Spleen (tissue), 11 donors: ENCODE results near the gene BATF2. TPM values are rescaled to one million over a fixed set of nuclear protein-coding genes. Genes with fewer than 3 reads are reported as not detected.
"Not testable (repeated sequence)": the region's sequence is repeated elsewhere in the genome, so short reads cannot be mapped to it uniquely, and the experiment has no call there.

Experiments
- DNase-seq: peaks from one replicate; pipeline ENCODE4 v3.0.0-alpha.2; 2020
- H3K27ac ChIP-seq, 8 donors: fragments of 200-600 bp; sonication (generic) in 7 of 8; 1 replicate in 4 of 8; 2 replicates in 4 of 8; pipeline versions ENCODE4 v1.5.0 to v1.8.0; 2016 to 2021; ENCODE audit warnings: inconsistent platforms in 4 of 8, mild to moderate bottlenecking in 4 of 8, moderate library complexity in 1 of 8
- H3K27me3 ChIP-seq, 7 donors: fragments of 200-600 bp; sonication (generic) in 6 of 7; replicated peaks in 1 of 7; 1 replicate in 4 of 7; 2 replicates in 3 of 7; pipeline versions ENCODE4 v1.5.0 to v1.8.0; 2016 to 2021; ENCODE audit warnings: inconsistent platforms in 3 of 7, mild to moderate bottlenecking in 1 of 7
- H3K36me3 ChIP-seq, 6 donors: fragments of 200-600 bp; sonication (generic) in 5 of 6; 1 replicate in 4 of 6; 2 replicates in 2 of 6; pipeline versions ENCODE4 v1.5.0 to v1.8.0; 2016 to 2021; ENCODE audit warnings: inconsistent platforms in 2 of 6
- H3K4me1 ChIP-seq, 6 donors: fragments of 200-600 bp; sonication (generic) in 5 of 6; 1 replicate in 3 of 6; 2 replicates in 3 of 6; pipeline versions ENCODE4 v1.5.0 to v1.8.0; 2016 to 2021; ENCODE audit warnings: inconsistent platforms in 3 of 6
- H3K4me3 ChIP-seq, 8 donors: fragments of 200-600 bp; sonication (generic) in 7 of 8; 1 replicate in 4 of 8; 2 replicates in 4 of 8; pipeline versions ENCODE4 v1.5.0 to v1.8.0; 2016 to 2021; ENCODE audit warnings: inconsistent platforms in 4 of 8, mild to moderate bottlenecking in 4 of 8, moderate library complexity in 2 of 8
- H3K9me3 ChIP-seq, 8 donors: fragments of 200-600 bp; sonication (generic) in 7 of 8; 1 replicate in 4 of 8; 2 replicates in 4 of 8; pipeline versions ENCODE4 v1.5.0 to v1.8.0; 2016 to 2021; ENCODE audit warnings: inconsistent platforms in 4 of 8
- POLR2A ChIP-seq, 3 donors: fragments of 450-650 bp; IDR thresholded peaks; one replicate each; pipeline ENCODE4 v1.5.1; 2017; ENCODE audit warnings: antibody characterized with exemption in 3 of 3, mild to moderate bottlenecking in 1 of 3
- POLR2AphosphoS5 ChIP-seq, 3 donors: sonication (generic); formaldehyde crosslinking; IDR thresholded peaks; one replicate each; pipeline ENCODE4 v1.5.1; 2017; ENCODE audit warnings: antibody characterized with exemption in 3 of 3
- WGBS, 5 donors: extraction: QIAGEN DNeasy Blood & Tissue Kit in 3 of 5; methylation state at CpG; one replicate each; pipeline versions ENCODE4 v1.1.5 to v1.1.7; 2013 to 2018; 5-methylcytosine and 5-hydroxymethylcytosine counted together
- intact Hi-C: fragments of 100-400 bp; cut with DNase I; formaldehyde crosslinking; loops from one replicate; pipeline ENCODE4 v1.15.0; 2023; ENCODE audit warnings: low total_unique reads
- polyA plus RNA-seq, 3 donors: library from polyadenylated mRNA; stranded (reverse); fragments of 200-250 nt; gene quantifications; one replicate each; pipeline ENCODE4 v1.2.1, GENCODE V29; 2013
- total RNA-seq, 7 donors: library from RNA; depleted of rRNA in 3 of 7; stranded (reverse); fragments of >200 nt in 3 of 7; fragmentation: NEBNext Ultra II Directional in 4 of 7; extraction: Animal tissue kit (Norgen Biotek cat#: 25700) in 4 of 7; gene quantifications; one replicate each; pipeline versions ENCODE4 v1.1.0 to v1.2.1, GENCODE V29; 2016 to 2021
- TF ChIP-seq, protein P1 (sequence below), 11 experiments: fragments of 200-600 bp in 7 of 11; fragments of 450-650 bp in 4 of 11; sonication (generic) in 4 of 11; IDR thresholded peaks in 8 of 11; conservative IDR thresholded peaks in 3 of 11; 1 replicate in 7 of 11; 2 replicates in 4 of 11; pipeline versions ENCODE4 v1.4.0 to v1.8.0; 2016 to 2021; ENCODE audit warnings: antibody characterized with exemption in 11 of 11, inconsistent platforms in 4 of 11, mild to moderate bottlenecking in 1 of 11
- donor health status: healthy with polysubstance abuse.
- donor health status: DM: no; HTN: no; CAD: no; lungs with moderate emphysema.
- donor health status: DM: no; HTN: no; CAD: no.
- donor health status: Bipolar disorder and iron deficiency.
- donor health status: healthy.
- donor health status: DM: no; HTN: no; CAD: no.
- donor health status: DM: yes; HTN: yes; CAD: no.

Gene BATF2
- total and polyA plus RNA-seq, 10 donors: 4.3 to 23.1 (median 16.0) TPM

GRCh38 chr11:65008016-65008415 lies 11.2 kb upstream of the BATF2 start:
- no peak overlapping the region for H3K4me3 ChIP-seq
- WGBS, 5 donors: 77 to 85% (median 82%) methylated on average over 7 of the region's 7 CpGs
- H3K4me1 ChIP-seq: peaks cover 2 to 8% (median 4%) of the 10 kb centered on the region in 6 donors
- intact Hi-C loops: no loop called here
- no peaks in the 10 kb centered on the region for H3K36me3 ChIP-seq
- no peak overlapping the region for H3K27ac ChIP-seq
- TF ChIP-seq, protein P1, sequence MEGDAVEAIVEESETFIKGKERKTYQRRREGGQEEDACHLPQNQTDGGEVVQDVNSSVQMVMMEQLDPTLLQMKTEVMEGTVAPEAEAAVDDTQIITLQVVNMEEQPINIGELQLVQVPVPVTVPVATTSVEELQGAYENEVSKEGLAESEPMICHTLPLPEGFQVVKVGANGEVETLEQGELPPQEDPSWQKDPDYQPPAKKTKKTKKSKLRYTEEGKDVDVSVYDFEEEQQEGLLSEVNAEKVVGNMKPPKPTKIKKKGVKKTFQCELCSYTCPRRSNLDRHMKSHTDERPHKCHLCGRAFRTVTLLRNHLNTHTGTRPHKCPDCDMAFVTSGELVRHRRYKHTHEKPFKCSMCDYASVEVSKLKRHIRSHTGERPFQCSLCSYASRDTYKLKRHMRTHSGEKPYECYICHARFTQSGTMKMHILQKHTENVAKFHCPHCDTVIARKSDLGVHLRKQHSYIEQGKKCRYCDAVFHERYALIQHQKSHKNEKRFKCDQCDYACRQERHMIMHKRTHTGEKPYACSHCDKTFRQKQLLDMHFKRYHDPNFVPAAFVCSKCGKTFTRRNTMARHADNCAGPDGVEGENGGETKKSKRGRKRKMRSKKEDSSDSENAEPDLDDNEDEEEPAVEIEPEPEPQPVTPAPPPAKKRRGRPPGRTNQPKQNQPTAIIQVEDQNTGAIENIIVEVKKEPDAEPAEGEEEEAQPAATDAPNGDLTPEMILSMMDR (IDR thresholded peaks at IDR 0.05 in 8 of 11, conservative IDR thresholded peaks at IDR 0.05 in 3 of 11): no peak
- TF ChIP-seq POLR2AphosphoS5 (IDR thresholded peaks at IDR 0.05): no peak
- no peak for TF ChIP-seq POLR2A (IDR thresholded peaks at IDR 0.05)
- no peaks in the 10 kb centered on the region for H3K27me3 ChIP-seq
- no peaks in the 10 kb centered on the region for H3K9me3 ChIP-seq
- DNase-seq: no peak

DNA sequence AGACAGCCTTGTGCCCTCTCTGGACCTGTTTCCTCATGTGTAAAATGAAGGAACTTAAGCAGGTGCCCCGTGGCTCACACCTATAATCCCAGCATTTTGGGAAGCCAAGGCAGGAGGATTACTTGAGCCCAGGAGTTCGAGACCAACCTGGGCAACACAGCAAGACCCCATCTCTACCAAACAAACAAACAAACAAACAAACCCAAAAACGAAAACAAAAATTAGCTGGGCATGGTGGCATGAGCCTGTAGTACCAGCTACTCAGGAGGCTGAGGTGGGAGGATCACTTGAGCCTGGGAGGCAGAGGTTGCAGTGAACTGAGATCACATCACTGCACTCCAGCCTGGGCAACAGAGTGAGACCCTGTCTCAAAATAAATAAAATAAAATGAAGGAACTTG lies 7.2 kb upstream of the BATF2 start:
- H3K4me3 ChIP-seq, DNase-seq, H3K36me3 ChIP-seq, H3K27ac ChIP-seq, H3K27me3 ChIP-seq, H3K9me3 ChIP-seq, intact Hi-C loops: not testable (repeated sequence)
- peaks cover 0 to 20% (median 0%) of the 10 kb centered on the region in 6 donors for H3K4me1 ChIP-seq
- 60 to 75% (median 67%) methylated on average over 3 of the region's 3 CpGs for WGBS, 5 donors

DNA sequence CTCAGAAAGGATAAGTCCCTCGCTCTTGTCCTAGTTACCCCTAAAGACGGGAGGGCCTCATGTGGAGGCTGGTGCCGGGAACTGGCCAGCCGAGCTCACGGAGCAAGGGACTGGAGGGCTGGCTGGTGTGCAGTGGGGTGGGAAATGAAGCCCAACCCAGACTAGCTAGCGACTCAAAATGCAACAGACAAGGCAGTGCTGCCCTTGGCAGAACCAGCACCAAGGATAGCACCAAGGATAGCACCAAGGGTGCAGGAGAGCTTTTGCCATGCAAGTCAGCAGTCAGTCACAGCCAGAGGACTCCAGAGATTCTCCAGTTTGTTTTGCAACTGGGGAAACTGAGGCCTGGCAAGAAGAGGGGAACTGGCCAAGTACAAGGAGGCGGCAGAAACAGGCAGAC lies 6.5 kb upstream of the BATF2 start:
- H3K27ac ChIP-seq: no peak overlapping the region
- no peak overlapping the region for H3K4me3 ChIP-seq
- TF ChIP-seq POLR2AphosphoS5 (IDR thresholded peaks at IDR 0.05) (no peak), POLR2A (IDR thresholded peaks at IDR 0.05) (no peak)
- TF ChIP-seq, protein P1 (IDR thresholded peaks at IDR 0.05 in 8 of 11, conservative IDR thresholded peaks at IDR 0.05 in 3 of 11): no peak
- no peaks in the 10 kb centered on the region for H3K36me3 ChIP-seq
- intact Hi-C loops: no loop called here
- WGBS, 5 donors: 87 to 96% (median 91%) methylated on average over 7 of the region's 7 CpGs
- H3K27me3 ChIP-seq: no peaks in the 10 kb centered on the region
- peaks cover 0 to 26% (median 0%) of the 10 kb centered on the region in 6 donors for H3K4me1 ChIP-seq
- no peaks in the 10 kb centered on the region for H3K9me3 ChIP-seq
- no peak for DNase-seq

- Histone ChIP-seq H3K4me1 (peaks cover 0 to 29% (median under 1%) of the 10 kb centered on the region in 6 donors), H3K27me3 (no peaks in the 10 kb centered on the region), H3K36me3 (no peaks in the 10 kb centered on the region), H3K4me3 (no peak overlapping the region), H3K9me3 (no peaks in the 10 kb centered on the region), H3K27ac (no peak overlapping the region)
- no peak for DNase-seq
- TF ChIP-seq POLR2A (IDR thresholded peaks at IDR 0.05) (no peak), POLR2AphosphoS5 (IDR thresholded peaks at IDR 0.05) (no peak)
- TF ChIP-seq, protein P1 (IDR thresholded peaks at IDR 0.05 in 8 of 11, conservative IDR thresholded peaks at IDR 0.05 in 3 of 11): no peak
- WGBS, 5 donors: 67 to 85% (median 85%) methylated on average over 5 of the region's 5 CpGs
- intact Hi-C loops: no loop called here
Measured at GRCh38 chr11:65002706-65003105, 5.9 kb upstream of the BATF2 start.

DNA sequence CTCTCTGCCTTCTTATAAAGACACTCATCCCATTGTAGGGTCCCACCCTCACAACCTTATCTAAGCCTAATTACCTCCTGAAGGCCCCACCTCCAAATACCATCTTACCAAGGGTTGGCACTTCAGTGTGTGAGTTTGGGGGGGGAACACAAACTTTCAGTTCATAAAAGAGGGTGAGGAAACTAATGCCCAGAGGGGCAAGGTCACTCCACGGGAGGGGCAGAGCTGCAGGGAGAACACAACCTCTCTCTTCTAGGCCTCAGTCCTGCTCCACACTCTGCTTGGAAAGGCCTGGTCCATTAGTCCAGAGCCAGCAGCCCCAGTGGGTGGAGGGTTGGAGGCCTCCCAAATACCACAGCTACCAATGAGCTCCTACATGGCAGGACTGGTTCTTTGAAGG lies 2.7 kb upstream of the BATF2 start:
- WGBS, 5 donors: 63 to 88% (median 80%) methylated on average over 1 of the region's 1 CpG
- Histone ChIP-seq H3K27me3 (no peaks in the 10 kb centered on the region), H3K4me3 (no peak overlapping the region), H3K27ac (peak overlapping the region in 2 of 8 donors; percentile 36 to 87), H3K36me3 (peaks cover 0 to 4% (median 0%) of the 10 kb centered on the region in 6 donors), H3K9me3 (no peaks in the 10 kb centered on the region), H3K4me1 (peaks cover 16 to 62% (median 29%) of the 10 kb centered on the region in 6 donors)
- intact Hi-C loops: loop anchor here (10.0 kb wide), 1 partner anchor 65 kb away; the partner anchor contains the start of gene GPHA2
- DNase-seq: no peak
- no peak for TF ChIP-seq POLR2A (IDR thresholded peaks at IDR 0.05)
